Caco-2 (cell line): ENCODE data around the gene DNAAF5. TPM values are rescaled to one million over a fixed set of nuclear protein-coding genes. Genes with fewer than 3 reads are reported as not detected.

ENCODE experiments used
- BruUV-seq: library from RNA; stranded (reverse); fragments of 400-500 nt; replicated peaks from 2 replicates; lab custom pipeline; 2021; lab: Mats Ljungman, UMichigan
- CTCF ChIA-PET: fragments of 300-600 bp; sonication (Branson Sonifier 250); formaldehyde crosslinking; loops from one replicate; lab custom pipeline; 2022; ENCODE audit warnings: antibody characterized with exemption; lab: Charles Lee
- POLR2A ChIA-PET: fragments of 300-600 bp; sonication (Branson Sonifier 250); formaldehyde crosslinking; loops from one replicate; lab custom pipeline; 2022; ENCODE audit warnings: antibody characterized with exemption; lab: Charles Lee
- DNase-seq, 2 experiments: peaks; one replicate each; pipeline versions ENCODE4 v3.0.0 to v3.0.0-alpha.2; 2020 to 2022
- H3K27me3 ChIP-seq: replicated peaks from 2 replicates; pipeline ENCODE4 v1.6.0; 2011; ENCODE audit warnings: low read length; ENCODE audit not compliant: control insufficient read depth, insufficient read depth
- H3K36me3 ChIP-seq: 2 replicates; pipeline ENCODE4 v1.5.1; 2011; ENCODE audit warnings: low read length; ENCODE audit not compliant: control insufficient read depth, insufficient read depth
- H3K4me1 ChIP-seq: fragments of 250-450 bp; sonication (Bioruptor Pico); 2 replicates; pipeline ENCODE4 v1.5.1; 2020; ENCODE audit warnings: mild to moderate bottlenecking
- H3K4me3 ChIP-seq: 2 replicates; pipeline ENCODE4 v1.5.1; 2011; ENCODE audit warnings: low read depth, mild to moderate bottlenecking, control low read depth, low read length
- H3K9me3 ChIP-seq: fragments of 250-450 bp; sonication (Bioruptor Pico); 2 replicates; pipeline ENCODE4 v1.5.1; 2020; ENCODE audit warnings: mild to moderate bottlenecking, moderate library complexity
- H3K27ac Mint-ChIP-seq: one replicate; pipeline ENCODE4 v1.8.0; 2022; ENCODE audit warnings: mixed read lengths; ENCODE audit not compliant: unreplicated experiment
- H3K27me3 Mint-ChIP-seq: one replicate; pipeline ENCODE4 v1.8.0; 2022; ENCODE audit warnings: mixed read lengths; ENCODE audit not compliant: insufficient read depth, unreplicated experiment
- H3K36me3 Mint-ChIP-seq: one replicate; pipeline ENCODE4 v1.8.0; 2022; ENCODE audit warnings: mild to moderate bottlenecking, mixed read lengths; ENCODE audit not compliant: insufficient read depth, unreplicated experiment
- H3K4me1 Mint-ChIP-seq: one replicate; pipeline ENCODE4 v1.8.0; 2022; ENCODE audit warnings: low read depth, mixed read lengths; ENCODE audit not compliant: unreplicated experiment
- H3K4me3 Mint-ChIP-seq: one replicate; pipeline ENCODE4 v1.8.0; 2022; ENCODE audit warnings: mild to moderate bottlenecking, moderate library complexity, mixed read lengths; ENCODE audit not compliant: unreplicated experiment
- H3K9me3 Mint-ChIP-seq: one replicate; pipeline ENCODE4 v1.8.0; 2022; ENCODE audit warnings: mixed read lengths; ENCODE audit not compliant: unreplicated experiment
- intact Hi-C: fragments of 100-400 bp; cut with micrococcal nuclease; formaldehyde crosslinking; loops from one replicate; pipeline ENCODE4 v1.10.0; 2022; ENCODE audit not compliant: unreplicated experiment
- total RNA-seq: library from RNA; stranded (reverse); gene quantifications from 2 replicates; pipeline ENCODE4 v1.2.3, GENCODE V29; 2022
- TF ChIP-seq, protein P1 (sequence below), 2 experiments: fragments of 200-600 bp in 1 of 2; IDR thresholded peaks; 1 replicate in 1 of 2; 2 replicates in 1 of 2; pipeline versions ENCODE4 v1.5.1 to v1.8.0; 2011 to 2022; ENCODE audit warnings: antibody characterized with exemption in 1 of 2, control low read depth in 1 of 2, inconsistent platforms in 1 of 2, low read depth in 1 of 2, low read length in 1 of 2, mild to moderate bottlenecking in 1 of 2, moderate library complexity in 1 of 2; ENCODE audit not compliant: insufficient read depth in 1 of 2, severe bottlenecking in 1 of 2, unreplicated experiment in 1 of 2

The DNAAF5 gene
- total RNA-seq, 1 experiment from 2014 or later = 51.4 TPM

DNA sequence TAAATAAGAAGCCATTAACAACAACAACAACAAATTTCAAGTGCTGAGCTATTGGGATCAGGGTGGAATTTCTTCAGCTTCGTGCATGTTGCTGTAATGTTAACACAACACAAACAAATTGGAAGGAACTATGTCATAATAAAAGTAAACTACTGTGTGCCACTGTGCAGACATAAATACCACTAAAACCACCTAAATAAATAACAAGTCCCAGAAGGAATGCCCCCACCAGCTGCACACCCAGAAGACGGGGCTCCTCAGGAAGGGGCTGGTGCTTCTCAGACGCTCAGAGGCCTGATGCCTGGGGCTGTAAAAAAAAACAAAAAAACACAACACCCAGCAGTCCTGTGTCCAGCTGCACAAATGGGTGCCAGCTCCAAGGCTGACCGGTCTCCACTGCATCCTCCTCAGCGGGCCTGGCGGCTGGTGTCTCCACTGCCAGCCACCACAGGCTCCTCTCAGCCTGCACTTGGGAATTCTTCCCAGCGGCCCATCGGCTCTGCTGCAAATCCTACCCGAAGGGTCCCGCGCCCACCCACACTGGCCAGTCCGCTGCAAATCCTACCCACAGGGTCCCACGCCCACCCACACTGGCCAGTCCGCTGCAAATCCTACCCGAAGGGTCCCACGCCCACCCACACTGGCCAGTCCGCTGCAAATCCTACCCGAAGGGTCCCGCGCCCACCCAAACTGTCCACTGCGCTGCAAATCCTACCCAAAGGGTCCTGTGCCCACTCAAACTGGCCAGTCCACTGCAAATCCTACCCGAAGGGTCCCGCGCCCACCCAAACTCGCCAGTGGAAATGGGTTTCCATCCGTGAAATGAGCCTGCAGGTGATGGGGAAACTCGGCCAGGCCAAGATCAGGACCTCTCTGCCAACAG lies 35.8 kb upstream of the DNAAF5 start:
- Histone ChIP-seq H3K9me3 (peaks cover 12% of the 10 kb centered on the region), H3K4me3 (no peak overlapping the region), H3K36me3 (peaks cover 2% of the 10 kb centered on the region; the same call in 1 of the 2 replicates), H3K27me3 (no peaks in the 10 kb centered on the region), H3K4me1 (no peaks in the 10 kb centered on the region)
- Mint-ChIP-seq H3K4me1 (no peaks in the 10 kb centered on the region), H3K36me3 (peaks cover 63% of the 10 kb centered on the region), H3K9me3 (peaks cover 43% of the 10 kb centered on the region), H3K27ac (no peak overlapping the region), H3K4me3 (no peak overlapping the region), H3K27me3 (no peaks in the 10 kb centered on the region)
- CTCF ChIA-PET = no interaction called here
- BruUV-seq = no TSS peak
- intact Hi-C loops = no loop called here
- TF ChIP-seq, protein P1, sequence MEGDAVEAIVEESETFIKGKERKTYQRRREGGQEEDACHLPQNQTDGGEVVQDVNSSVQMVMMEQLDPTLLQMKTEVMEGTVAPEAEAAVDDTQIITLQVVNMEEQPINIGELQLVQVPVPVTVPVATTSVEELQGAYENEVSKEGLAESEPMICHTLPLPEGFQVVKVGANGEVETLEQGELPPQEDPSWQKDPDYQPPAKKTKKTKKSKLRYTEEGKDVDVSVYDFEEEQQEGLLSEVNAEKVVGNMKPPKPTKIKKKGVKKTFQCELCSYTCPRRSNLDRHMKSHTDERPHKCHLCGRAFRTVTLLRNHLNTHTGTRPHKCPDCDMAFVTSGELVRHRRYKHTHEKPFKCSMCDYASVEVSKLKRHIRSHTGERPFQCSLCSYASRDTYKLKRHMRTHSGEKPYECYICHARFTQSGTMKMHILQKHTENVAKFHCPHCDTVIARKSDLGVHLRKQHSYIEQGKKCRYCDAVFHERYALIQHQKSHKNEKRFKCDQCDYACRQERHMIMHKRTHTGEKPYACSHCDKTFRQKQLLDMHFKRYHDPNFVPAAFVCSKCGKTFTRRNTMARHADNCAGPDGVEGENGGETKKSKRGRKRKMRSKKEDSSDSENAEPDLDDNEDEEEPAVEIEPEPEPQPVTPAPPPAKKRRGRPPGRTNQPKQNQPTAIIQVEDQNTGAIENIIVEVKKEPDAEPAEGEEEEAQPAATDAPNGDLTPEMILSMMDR (IDR thresholded peaks at IDR 0.05; ENCODE audit: insufficient read depth in 1 of 2, low read depth in 1 of 2, low read length in 1 of 2, severe bottlenecking in 1 of 2, unreplicated experiment in 1 of 2) = no peak
- POLR2A ChIA-PET = no interaction called here
- peak in 1 of 2 experiments; percentile 29 for DNase-seq

DNA sequence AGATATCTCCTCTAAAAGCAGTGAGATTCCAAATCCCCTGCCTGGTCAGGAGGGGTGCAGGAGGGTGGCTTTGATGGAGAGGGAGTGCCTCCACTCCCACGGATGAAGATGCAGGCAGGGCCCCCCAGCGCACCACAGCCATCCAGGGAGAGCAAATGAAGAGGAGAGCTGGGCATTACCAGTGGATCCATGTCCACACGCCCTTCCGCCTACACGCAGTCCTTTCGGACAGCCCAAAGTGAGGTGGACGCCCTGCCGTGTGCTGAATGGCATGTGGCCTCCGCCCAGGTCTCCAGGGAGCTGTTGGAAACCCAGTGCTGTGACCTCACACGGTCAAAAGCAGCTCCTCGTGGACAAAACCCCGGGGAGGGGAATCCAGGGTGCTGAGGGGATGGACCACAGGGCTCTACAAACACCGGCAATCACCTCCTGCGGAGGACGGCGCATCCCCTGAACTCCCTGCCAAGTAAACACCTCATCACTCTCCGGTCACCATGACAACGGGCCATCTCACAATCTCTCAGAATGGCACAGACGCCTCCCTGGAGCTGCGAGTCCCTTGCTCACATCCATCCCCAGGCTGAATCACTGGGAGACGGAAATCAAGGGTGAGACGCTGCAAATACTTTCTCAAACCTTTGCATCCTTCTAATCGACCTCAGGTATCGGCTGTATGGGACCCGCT lies 35.0 kb upstream of the DNAAF5 start:
- TF ChIP-seq, protein P1 (IDR thresholded peaks at IDR 0.05; ENCODE audit: insufficient read depth in 1 of 2, low read depth in 1 of 2, low read length in 1 of 2, severe bottlenecking in 1 of 2, unreplicated experiment in 1 of 2) = no peak
- Histone ChIP-seq H3K4me1 (no peaks in the 10 kb centered on the region), H3K27me3 (no peaks in the 10 kb centered on the region), H3K4me3 (no peak overlapping the region), H3K36me3 (peaks cover 2% of the 10 kb centered on the region; the same call in 1 of the 2 replicates), H3K9me3 (peaks cover 7% of the 10 kb centered on the region)
- intact Hi-C loops = no loop called here
- peaks cover 60% of the 10 kb centered on the region for H3K36me3 Mint-ChIP-seq
- peaks cover 37% of the 10 kb centered on the region for H3K9me3 Mint-ChIP-seq
- no TSS peak for BruUV-seq
- no peaks in the 10 kb centered on the region for H3K4me1 Mint-ChIP-seq
- H3K4me3 Mint-ChIP-seq = no peak overlapping the region
- H3K27me3 Mint-ChIP-seq = no peaks in the 10 kb centered on the region
- H3K27ac Mint-ChIP-seq = no peak overlapping the region
- CTCF ChIA-PET = no interaction called here
- DNase-seq = peak in 1 of 2 experiments; percentile 30
- POLR2A ChIA-PET = no interaction called here

DNA sequence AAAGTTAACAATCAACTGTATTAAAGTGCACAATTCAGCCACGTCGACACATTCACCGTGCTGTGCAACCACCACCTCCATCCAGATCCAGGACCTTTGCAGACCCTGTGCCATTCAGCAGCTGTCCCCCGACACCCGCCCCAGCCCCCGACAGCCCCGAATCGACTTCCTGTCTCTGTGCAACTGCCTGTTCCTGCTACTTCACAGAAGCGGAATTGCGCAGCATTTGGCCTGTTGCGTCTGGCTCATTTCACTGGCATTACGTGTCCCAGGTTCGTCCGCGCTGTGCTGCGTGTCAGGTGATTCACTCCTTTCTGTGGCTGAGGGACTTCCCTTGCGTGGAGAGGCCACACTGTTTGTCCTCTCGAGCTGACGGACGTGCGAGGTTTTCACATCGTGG lies 33.2 kb upstream of the DNAAF5 start:
- Mint-ChIP-seq H3K36me3 (peaks cover 48% of the 10 kb centered on the region), H3K27ac (no peak overlapping the region), H3K4me1 (no peaks in the 10 kb centered on the region), H3K4me3 (no peak overlapping the region), H3K27me3 (no peaks in the 10 kb centered on the region), H3K9me3 (peaks cover 21% of the 10 kb centered on the region)
- no peaks in the 10 kb centered on the region for H3K4me1 ChIP-seq
- no TSS peak for BruUV-seq
- intact Hi-C loops = no loop called here
- no peaks in the 10 kb centered on the region for H3K27me3 ChIP-seq
- H3K4me3 ChIP-seq = no peak overlapping the region
- TF ChIP-seq, protein P1 (IDR thresholded peaks at IDR 0.05; ENCODE audit: insufficient read depth in 1 of 2, low read depth in 1 of 2, low read length in 1 of 2, severe bottlenecking in 1 of 2, unreplicated experiment in 1 of 2) = no peak
- peaks cover 2% of the 10 kb centered on the region; the same call in 1 of the 2 replicates for H3K36me3 ChIP-seq
- peak in 1 of 2 experiments; percentile 20 for DNase-seq
- ChIA-PET CTCF (no interaction called here), POLR2A (no interaction called here)
- H3K9me3 ChIP-seq = peaks cover 7% of the 10 kb centered on the region
